Fibroblast of skin of abdomen (primary cell): ENCODE measurements around the gene TMIE.
A peak's percentile ranks its signal among the peaks of the same experiment; 100 is the strongest.
"Not testable (repeated sequence)": the region's sequence is repeated elsewhere in the genome, so short reads cannot be mapped to it uniquely, and the experiment has no call there.

Experiments
- DNase-seq: peaks from one replicate; pipeline ENCODE4 v3.0.0-alpha.2; 2013

Gene TMIE

GRCh38 chr3:46690798-46691197, 10.4 kb upstream of the TMIE start:
- DNase-seq = no peak

GRCh38 chr3:46692566-46692990, 8.6 kb upstream of the TMIE start:
- no peak for DNase-seq

GRCh38 chr3:46693038-46693891, 7.9 kb upstream of the TMIE start, which contains the start of gene ALS2CL:
TSS of gene ALS2CL (minus strand) at chr3:46693679. CDS start at chr3:46689440, 4,239 bp downstream.
- DNase-seq = no peak

GRCh38 chr3:46693892-46694226, 7.3 kb upstream of the TMIE start:
- DNase-seq = no peak

- DNase-seq = no peak
These were observed 6.7 kb upstream of the TMIE start for GRCh38 chr3:46694520-46694919.

- no peak for DNase-seq
These were observed 5.8 kb upstream of the TMIE start for GRCh38 chr3:46695177-46695961.

- DNase-seq = peak; percentile 33
These were observed 5.0 kb upstream of the TMIE start for GRCh38 chr3:46695962-46696894.

GRCh38 chr3:46699676-46700523, 1.3 kb upstream of the TMIE start:
- DNase-seq = no peak

GRCh38 chr3:46700772-46701171, 420 bp upstream of the TMIE start:
- no peak for DNase-seq

GRCh38 chr3:46702246-46703012, 1.2 kb downstream of the TMIE start:
- no peak for DNase-seq

- DNase-seq = no peak
These were observed 1.9 kb downstream of the TMIE start for GRCh38 chr3:46703013-46703520.

- not testable (repeated sequence) for DNase-seq
These were observed 3.2 kb downstream of the TMIE start for GRCh38 chr3:46704346-46704745.

GRCh38 chr3:46705022-46705530, 3.9 kb downstream of the TMIE start:
- peak; percentile 62 for DNase-seq

- peak; percentile 88 for DNase-seq
These were observed 4.8 kb downstream of the TMIE start for GRCh38 chr3:46705751-46706552.

GRCh38 chr3:46706771-46707582, 5.8 kb downstream of the TMIE start:
- no peak for DNase-seq

- no peak for DNase-seq
These were observed 6.4 kb downstream of the TMIE start for GRCh38 chr3:46707601-46708011.

GRCh38 chr3:46708401-46709156, 7.4 kb downstream of the TMIE start:
- DNase-seq = no peak

GRCh38 chr3:46709157-46709654, 8.0 kb downstream of the TMIE start:
- no peak for DNase-seq
